GM10248 (cell line): Measurements from ENCODE around the gene NUP54.

Experiments
- CTCF ChIA-PET: fragments of 300-600 bp; sonication (Branson Sonifier 250); formaldehyde crosslinking; extraction: SDS; loops from one replicate; lab custom pipeline; 2021; ENCODE audit warnings: antibody characterized with exemption; lab: Yijun Ruan, JAX
- POLR2A ChIA-PET: fragments of 350-650 bp; sonication (Branson Sonifier 250); formaldehyde crosslinking; extraction: SDS; loops from one replicate; lab custom pipeline; 2020; ENCODE audit warnings: antibody characterized with exemption; lab: Yijun Ruan, JAX
- DNase-seq: peaks from one replicate; pipeline ENCODE4 v3.0.0; 2012; ENCODE audit errors: extremely low spot score
- TF ChIP-seq, protein P1 (sequence below): IDR thresholded peaks from 2 replicates; pipeline ENCODE4 v1.5.1; 2012; ENCODE audit warnings: mild to moderate bottlenecking, low read depth; ENCODE audit errors: extremely low read depth, missing control alignments, control extremely low read depth

NUP54 gene

DNA sequence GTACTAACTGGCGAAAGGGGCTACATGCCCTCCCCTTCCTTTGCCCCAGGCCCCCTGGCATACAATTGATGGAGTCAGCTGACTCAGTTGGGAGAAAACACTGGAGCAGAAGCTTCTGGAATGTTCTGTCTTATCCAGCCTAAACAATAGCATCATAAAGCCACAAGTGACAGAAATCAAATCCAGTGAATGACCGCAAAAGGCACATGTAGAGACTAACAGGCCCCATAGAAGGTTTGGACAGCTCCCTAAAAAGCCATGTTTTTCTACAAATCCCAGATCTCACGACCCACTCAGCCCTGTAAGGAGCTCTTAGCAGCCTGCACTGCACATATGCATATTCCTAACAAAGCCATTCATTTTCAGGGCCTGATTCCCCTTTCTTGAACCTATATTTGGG, 40.4 kb upstream of the NUP54 start:
- POLR2A ChIA-PET: no interaction called here
- CTCF ChIA-PET: interaction anchor here (1.2 to 3.4 kb wide), 4 partner anchors 9 to 189 kb away, joined by 4 to 34 read pairs (median 8); no protein-coding TSS in a partner anchor
- DNase-seq: no peak

DNA sequence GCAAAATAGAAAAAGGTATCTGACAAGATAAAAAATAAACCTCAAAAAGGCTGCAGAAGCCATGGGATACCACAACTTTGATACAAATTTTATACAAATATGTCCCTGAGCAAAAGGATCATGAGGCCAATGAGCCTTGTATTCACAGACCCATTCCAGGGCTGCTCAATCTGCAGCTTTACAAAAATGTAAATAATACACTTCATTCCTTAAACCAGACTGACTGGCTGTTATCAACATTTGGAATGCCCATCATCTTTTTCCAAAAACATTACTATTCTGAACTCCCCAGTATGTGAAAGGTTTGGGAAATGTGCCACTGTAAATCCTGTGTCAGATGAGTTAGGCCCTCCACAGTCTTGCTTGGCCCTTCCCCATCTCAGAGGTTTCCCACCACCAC, 40.0 kb upstream of the NUP54 start:
- TF ChIP-seq, protein P1, sequence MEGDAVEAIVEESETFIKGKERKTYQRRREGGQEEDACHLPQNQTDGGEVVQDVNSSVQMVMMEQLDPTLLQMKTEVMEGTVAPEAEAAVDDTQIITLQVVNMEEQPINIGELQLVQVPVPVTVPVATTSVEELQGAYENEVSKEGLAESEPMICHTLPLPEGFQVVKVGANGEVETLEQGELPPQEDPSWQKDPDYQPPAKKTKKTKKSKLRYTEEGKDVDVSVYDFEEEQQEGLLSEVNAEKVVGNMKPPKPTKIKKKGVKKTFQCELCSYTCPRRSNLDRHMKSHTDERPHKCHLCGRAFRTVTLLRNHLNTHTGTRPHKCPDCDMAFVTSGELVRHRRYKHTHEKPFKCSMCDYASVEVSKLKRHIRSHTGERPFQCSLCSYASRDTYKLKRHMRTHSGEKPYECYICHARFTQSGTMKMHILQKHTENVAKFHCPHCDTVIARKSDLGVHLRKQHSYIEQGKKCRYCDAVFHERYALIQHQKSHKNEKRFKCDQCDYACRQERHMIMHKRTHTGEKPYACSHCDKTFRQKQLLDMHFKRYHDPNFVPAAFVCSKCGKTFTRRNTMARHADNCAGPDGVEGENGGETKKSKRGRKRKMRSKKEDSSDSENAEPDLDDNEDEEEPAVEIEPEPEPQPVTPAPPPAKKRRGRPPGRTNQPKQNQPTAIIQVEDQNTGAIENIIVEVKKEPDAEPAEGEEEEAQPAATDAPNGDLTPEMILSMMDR: no peak
- CTCF ChIA-PET: interaction anchor here (1.2 to 3.4 kb wide), 4 partner anchors 9 to 190 kb away, joined by 4 to 34 read pairs (median 8); no protein-coding TSS in a partner anchor
- POLR2A ChIA-PET: no interaction called here
- DNase-seq: no peak

More for the DNA sequence above, 40.4 kb upstream of the NUP54 start:
- TF ChIP-seq, protein P1: no peak

DNA sequence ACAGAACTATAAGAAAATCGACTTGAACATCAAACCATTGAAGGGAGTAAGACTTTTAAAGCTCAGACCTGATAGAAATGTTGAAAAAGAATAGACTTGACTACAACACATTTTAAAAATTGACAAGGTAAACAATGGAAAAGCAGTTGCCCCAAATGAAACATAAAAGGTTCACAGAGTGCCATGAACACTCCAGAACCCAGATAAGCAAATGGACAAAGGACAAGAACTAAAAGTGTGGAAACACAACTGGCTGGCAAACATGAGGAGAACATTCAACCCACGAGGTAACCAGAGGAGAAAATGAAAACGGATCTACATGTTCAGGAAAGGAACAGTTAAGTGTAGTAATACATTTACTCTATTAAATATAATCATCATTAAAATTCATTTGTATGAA, 39.0 kb upstream of the NUP54 start:
- ChIA-PET CTCF (no interaction called here), POLR2A (no interaction called here)
- no peak for DNase-seq
- TF ChIP-seq, protein P1: no peak

DNA sequence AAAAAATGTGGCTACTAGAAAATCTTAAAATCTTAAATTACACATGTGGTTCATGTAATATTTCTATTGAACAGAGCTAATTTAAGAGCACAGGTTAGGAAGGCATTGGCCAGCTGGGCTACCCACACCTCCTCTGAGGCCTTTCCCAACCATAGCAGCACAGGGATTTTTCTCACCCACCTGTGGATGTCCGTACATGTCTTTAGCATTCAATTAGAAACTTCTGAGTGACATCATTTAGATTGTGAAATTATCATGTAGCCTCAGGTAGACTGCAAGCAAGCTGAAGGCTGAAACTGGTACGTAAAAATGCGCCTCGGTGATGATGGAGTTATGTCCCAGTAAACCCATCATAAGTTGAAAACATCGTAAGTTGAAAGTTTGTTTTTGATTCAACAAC, 34.3 kb upstream of the NUP54 start:
- POLR2A ChIA-PET: no interaction called here
- CTCF ChIA-PET: interaction anchor here (1.1 to 5.4 kb wide), 3 partner anchors 16 to 322 kb away, joined by 3 to 163 read pairs (median 40); no protein-coding TSS in a partner anchor
- no peak for DNase-seq
- TF ChIP-seq, protein P1: no peak

DNA sequence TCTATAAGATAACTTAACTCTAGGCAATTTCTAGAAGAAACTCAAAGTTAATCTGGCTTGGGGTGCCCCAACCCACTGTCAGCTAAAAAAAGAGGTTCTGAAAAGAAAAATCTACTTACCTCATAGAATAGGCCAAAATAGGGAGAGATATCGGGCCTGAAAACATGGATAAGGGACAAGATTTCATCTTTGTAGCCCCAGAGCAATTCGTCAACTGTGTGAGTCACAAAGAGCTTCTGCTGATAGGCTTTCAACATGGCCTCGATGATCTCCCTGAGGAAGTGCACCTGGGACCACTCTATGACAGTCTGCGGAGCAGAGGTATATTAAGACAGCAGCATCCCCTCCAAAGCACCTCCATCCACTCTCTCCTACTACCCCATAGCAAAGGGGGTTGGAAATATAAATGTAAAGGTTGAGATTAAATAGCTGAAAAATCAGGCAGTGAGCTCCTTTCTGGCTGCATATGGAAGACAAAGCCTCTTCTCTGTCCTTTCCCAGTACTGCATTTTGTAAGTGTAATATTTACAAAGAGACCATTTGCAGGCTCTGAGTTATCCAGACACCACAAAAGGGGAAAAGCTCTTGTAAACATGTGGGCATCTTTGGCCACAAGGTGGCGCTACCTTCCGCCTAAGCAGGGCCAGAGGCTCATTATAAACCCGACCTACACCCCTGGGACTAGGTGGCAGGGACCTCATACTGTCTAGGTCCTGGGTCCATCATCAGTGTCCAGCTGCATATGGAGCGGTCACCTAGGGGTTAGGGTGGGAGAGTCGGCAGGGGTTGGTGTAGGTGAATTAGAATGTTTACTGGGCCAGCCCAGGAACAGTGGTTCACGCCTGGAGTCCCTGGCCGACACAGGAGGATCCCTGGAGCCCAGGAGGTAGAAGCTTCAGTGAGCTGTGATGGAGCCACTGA, 31.5 kb upstream of the NUP54 start:
- ChIA-PET POLR2A (no interaction called here), CTCF (interaction anchor here (0.6 to 5.4 kb wide), 68 partner anchors 9 to 1178 kb away, joined by 3 to 163 read pairs (median 4); partner anchors contain the start of genes NUP54, SCARB2, SHROOM3 and STBD1)
- DNase-seq: peak; percentile 77
- TF ChIP-seq, protein P1: peak; percentile 85

DNA sequence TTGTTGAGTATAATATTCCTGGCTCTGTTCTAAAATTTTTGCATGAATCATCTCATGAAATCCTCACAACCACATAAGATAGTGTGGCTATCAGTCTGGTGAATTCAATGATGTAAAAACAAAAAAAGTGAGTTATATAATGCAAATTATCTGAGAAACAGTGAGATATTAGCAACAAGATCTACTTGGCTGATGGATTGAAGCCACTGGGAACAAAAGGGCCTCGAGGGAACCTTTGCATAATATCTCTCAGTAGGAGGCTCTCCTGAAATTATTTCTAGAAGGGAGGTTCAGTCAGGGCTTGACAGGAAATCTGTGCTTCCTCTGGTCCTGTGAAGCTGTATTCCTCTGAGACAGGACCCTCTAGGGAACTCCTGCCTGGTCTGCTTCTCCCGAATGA, 30.1 kb upstream of the NUP54 start:
- ChIA-PET CTCF (interaction anchor here (0.6 to 5.4 kb wide), 10 partner anchors 11 to 1030 kb away, joined by 3 to 163 read pairs (median 4); no protein-coding TSS in a partner anchor), POLR2A (interaction anchor here (0.5 kb wide), 1 partner anchor 11 kb away, joined by 5 read pairs; no protein-coding TSS in a partner anchor)
- TF ChIP-seq, protein P1: no peak
- DNase-seq: no peak
